ENCODE measurements around the gene SRRM3. TPM values are rescaled to one million over a fixed set of nuclear protein-coding genes. Genes with fewer than 3 reads are reported as not detected.
"Not testable (repeated sequence)": the region's sequence is repeated elsewhere in the genome, so short reads cannot be mapped to it uniquely, and the experiment has no call there.

Gene SRRM3
- total and polyA plus RNA-seq, 9 of the 15 experiments (the other 6 are each of a cell fraction or from before 2014, with no cell fraction given), result 0.04 to 0.91 (median 0.46) TPM; not detected in 2

DNA sequence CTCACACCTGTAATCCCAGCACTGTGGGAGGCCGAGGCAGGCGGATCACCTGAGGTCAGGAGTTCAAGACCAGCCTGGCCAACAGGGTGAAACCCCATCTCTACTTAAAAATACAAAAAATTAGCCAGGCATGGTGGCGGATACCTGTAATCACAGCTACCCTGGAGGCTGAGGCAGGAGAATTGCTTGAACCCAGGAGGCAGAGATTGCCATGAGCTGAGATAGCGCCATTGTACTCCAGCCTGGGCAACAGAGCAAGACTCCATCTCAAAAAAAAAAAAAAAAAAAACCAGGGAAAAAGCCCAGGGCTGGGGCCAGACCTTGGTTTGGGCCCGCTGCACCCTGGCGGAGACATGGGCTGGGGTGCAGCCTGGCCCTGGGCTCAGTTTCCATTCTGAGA, 110.1 kb downstream of the SRRM3 start:
- WGBS (ENCODE audit: insufficient coverage, low coverage, missing lambda C conversion rate), result 75% methylated on average over 6 of the region's 6 CpGs
- H3K4me2 ChIP-seq (ENCODE audit: insufficient read depth, low read length); H3K27me3 ChIP-seq (ENCODE audit: control insufficient read depth in 2 of 2, insufficient read depth in 2 of 2, low read length in 2 of 2); H3K9ac ChIP-seq (ENCODE audit: insufficient read depth in 1 of 2, low read depth in 2 of 2, low read length in 2 of 2); ATAC-seq; H3K36me3 ChIP-seq (ENCODE audit: control insufficient read depth, insufficient read depth, low read length); H3K27ac ChIP-seq (ENCODE audit: extremely low read depth, low read depth, low read length); H2AFZ ChIP-seq (ENCODE audit: low read depth, low read length); BruUV-seq (replicated peaks); H4K20me1 ChIP-seq (replicated peaks; ENCODE audit: control insufficient read depth, insufficient read depth, low read length); H3K4me3 ChIP-seq; H3K9me1 ChIP-seq (ENCODE audit: control insufficient read depth, insufficient read depth, low read length); FAIRE-seq; DNase-seq (ENCODE audit: extremely low read depth in 1 of 4, low spot score in 3 of 4); H3K79me2 ChIP-seq (ENCODE audit: control insufficient read depth, insufficient read depth, low read length); H3K9me3 ChIP-seq (replicated peaks; ENCODE audit: control insufficient read depth, insufficient read depth, low read depth, low read length): not testable (repeated sequence)
- in situ Hi-C loops (cut with MboI), result loop anchor here (5.0 kb wide), 1 partner anchor 135 kb away; no protein-coding TSS in a partner anchor
- ChIA-PET POLR2A (interaction anchor here (0.9 kb wide), 1 partner anchor 49 kb away, joined by 4 read pairs; no protein-coding TSS in a partner anchor), CTCF (ENCODE audit: low intra/inter-chr PET ratio) (interaction anchor here (0.7 kb wide), 1 partner anchor 134 kb away, joined by 3 read pairs; no protein-coding TSS in a partner anchor)
- peak; percentile 67 for TF ChIP-seq ZNF121 (CRISPR knock-in tag; conservative IDR thresholded peaks at IDR 0.05)
- TF ChIP-seq, protein P1, sequence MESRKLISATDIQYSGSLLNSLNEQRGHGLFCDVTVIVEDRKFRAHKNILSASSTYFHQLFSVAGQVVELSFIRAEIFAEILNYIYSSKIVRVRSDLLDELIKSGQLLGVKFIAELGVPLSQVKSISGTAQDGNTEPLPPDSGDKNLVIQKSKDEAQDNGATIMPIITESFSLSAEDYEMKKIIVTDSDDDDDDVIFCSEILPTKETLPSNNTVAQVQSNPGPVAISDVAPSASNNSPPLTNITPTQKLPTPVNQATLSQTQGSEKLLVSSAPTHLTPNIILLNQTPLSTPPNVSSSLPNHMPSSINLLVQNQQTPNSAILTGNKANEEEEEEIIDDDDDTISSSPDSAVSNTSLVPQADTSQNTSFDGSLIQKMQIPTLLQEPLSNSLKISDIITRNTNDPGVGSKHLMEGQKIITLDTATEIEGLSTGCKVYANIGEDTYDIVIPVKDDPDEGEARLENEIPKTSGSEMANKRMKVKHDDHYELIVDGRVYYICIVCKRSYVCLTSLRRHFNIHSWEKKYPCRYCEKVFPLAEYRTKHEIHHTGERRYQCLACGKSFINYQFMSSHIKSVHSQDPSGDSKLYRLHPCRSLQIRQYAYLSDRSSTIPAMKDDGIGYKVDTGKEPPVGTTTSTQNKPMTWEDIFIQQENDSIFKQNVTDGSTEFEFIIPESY (CRISPR knock-in tag; IDR thresholded peaks at IDR 0.05), result peak; percentile 80
- H3K4me1 ChIP-seq (replicated peaks in 1 of 2; ENCODE audit: control insufficient read depth in 2 of 2, insufficient read depth in 2 of 2, low read length in 2 of 2), result peaks cover 11 to 31% of the 10 kb centered on the region in 2 experiments; a peak in 4 of 5 replicates
- intact Hi-C loops (cut with micrococcal nuclease), result loop anchor here (5.0 kb wide), 2 partner anchors 35 to 445 kb away; no protein-coding TSS in a partner anchor

All from K562 (cell line).